Body of pancreas (tissue), 4 donors: ENCODE data around the gene CNKSR2.

Experiments
- POLR2A ChIP-seq, 3 donors: fragments of 450-650 bp; IDR thresholded peaks; one replicate each; pipeline ENCODE4 v1.6.1; 2016; ENCODE audit warnings: antibody characterized with exemption in 3 of 3, mild to moderate bottlenecking in 2 of 3
- TF ChIP-seq, protein P1 (sequence below), 7 experiments: fragments of 450-650 bp in 4 of 7; fragments of 200-600 bp in 3 of 7; sonication (generic) in 3 of 7; IDR thresholded peaks; one replicate each; pipeline ENCODE4 v1.5.1; 2016 to 2019; ENCODE audit warnings: antibody characterized with exemption in 7 of 7

GRCh38 chrX:21623778-21624501 lies 249.7 kb downstream of the CNKSR2 start:
- TF ChIP-seq POLR2A (IDR thresholded peaks at IDR 0.05): no peak
- TF ChIP-seq, protein P1, sequence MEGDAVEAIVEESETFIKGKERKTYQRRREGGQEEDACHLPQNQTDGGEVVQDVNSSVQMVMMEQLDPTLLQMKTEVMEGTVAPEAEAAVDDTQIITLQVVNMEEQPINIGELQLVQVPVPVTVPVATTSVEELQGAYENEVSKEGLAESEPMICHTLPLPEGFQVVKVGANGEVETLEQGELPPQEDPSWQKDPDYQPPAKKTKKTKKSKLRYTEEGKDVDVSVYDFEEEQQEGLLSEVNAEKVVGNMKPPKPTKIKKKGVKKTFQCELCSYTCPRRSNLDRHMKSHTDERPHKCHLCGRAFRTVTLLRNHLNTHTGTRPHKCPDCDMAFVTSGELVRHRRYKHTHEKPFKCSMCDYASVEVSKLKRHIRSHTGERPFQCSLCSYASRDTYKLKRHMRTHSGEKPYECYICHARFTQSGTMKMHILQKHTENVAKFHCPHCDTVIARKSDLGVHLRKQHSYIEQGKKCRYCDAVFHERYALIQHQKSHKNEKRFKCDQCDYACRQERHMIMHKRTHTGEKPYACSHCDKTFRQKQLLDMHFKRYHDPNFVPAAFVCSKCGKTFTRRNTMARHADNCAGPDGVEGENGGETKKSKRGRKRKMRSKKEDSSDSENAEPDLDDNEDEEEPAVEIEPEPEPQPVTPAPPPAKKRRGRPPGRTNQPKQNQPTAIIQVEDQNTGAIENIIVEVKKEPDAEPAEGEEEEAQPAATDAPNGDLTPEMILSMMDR (IDR thresholded peaks at IDR 0.05): no peak
